ENCODE data around the gene ARFGAP2.

GRCh38 chr11:47144541-47144940, 32.1 kb downstream of the ARFGAP2 start:
- TF ChIP-seq, protein P1, sequence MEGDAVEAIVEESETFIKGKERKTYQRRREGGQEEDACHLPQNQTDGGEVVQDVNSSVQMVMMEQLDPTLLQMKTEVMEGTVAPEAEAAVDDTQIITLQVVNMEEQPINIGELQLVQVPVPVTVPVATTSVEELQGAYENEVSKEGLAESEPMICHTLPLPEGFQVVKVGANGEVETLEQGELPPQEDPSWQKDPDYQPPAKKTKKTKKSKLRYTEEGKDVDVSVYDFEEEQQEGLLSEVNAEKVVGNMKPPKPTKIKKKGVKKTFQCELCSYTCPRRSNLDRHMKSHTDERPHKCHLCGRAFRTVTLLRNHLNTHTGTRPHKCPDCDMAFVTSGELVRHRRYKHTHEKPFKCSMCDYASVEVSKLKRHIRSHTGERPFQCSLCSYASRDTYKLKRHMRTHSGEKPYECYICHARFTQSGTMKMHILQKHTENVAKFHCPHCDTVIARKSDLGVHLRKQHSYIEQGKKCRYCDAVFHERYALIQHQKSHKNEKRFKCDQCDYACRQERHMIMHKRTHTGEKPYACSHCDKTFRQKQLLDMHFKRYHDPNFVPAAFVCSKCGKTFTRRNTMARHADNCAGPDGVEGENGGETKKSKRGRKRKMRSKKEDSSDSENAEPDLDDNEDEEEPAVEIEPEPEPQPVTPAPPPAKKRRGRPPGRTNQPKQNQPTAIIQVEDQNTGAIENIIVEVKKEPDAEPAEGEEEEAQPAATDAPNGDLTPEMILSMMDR (IDR thresholded peaks at IDR 0.05) = no peak
- no peak for TF ChIP-seq EZH2 (IDR thresholded peaks at IDR 0.05)

Data from neural progenitor cell (in vitro differentiated cells).